ENCODE measurements around the gene SUGCT. TPM values are rescaled to one million over a fixed set of nuclear protein-coding genes. Genes with fewer than 3 reads are reported as not detected.

The SUGCT gene
- total RNA-seq, 2 donors from 2014 or later, result 3.3 to 15.2 TPM

- Histone ChIP-seq H3K4me3 (no peak overlapping the region), H3K36me3 (no peaks in the 10 kb centered on the region), H3K27me3 (replicated peaks; ENCODE audit: insufficient read depth) (no peaks in the 10 kb centered on the region), H3K27ac (peak overlapping the region; percentile 32 to 82), H3K9me3 (no peaks in the 10 kb centered on the region), H3K4me1 (ENCODE audit: control insufficient read depth in 1 of 2, low read depth in 2 of 2) (peaks cover 12 to 54% of the 10 kb centered on the region in 2 donors)
- TF ChIP-seq CTCF (IDR thresholded peaks at IDR 0.05), result no peak
- ATAC-seq (ENCODE audit: insufficient number of reproducible peaks, low FRiP score, low read depth) (no peak), DNase-seq (ENCODE audit: low spot score) (no peak)
Observed at GRCh38 chr7:40583667-40584444, 449.1 kb downstream of the SUGCT start.

- peak overlapping the region; percentile 32 to 82 for H3K27ac ChIP-seq
Observed at GRCh38 chr7:40584667-40585433, 450.0 kb downstream of the SUGCT start.

DNA sequence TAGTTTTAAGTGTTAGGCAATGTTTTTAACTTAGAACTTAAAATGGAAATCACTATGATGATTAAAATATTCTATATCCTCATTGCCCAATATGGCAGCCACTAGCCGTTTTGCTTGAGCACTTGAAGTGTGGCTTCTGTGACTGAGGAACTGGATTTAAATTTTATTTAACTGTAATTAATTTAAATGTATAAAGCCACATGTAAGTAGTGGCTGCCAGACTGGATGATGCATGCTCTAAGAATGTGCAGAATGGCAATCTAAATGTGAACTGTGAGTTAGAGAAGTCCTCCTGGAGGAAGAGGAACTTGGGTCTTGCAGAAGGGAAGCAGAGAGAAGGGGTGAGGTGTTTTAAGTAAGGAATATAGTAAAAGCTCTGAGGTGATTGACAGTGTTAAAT is 451.4 kb downstream of the SUGCT start:
- no peak for DNase-seq (ENCODE audit: low spot score)
- H3K36me3 ChIP-seq, result no peaks in the 10 kb centered on the region
- no peaks in the 10 kb centered on the region for H3K27me3 ChIP-seq (replicated peaks; ENCODE audit: insufficient read depth)
- no peak for ATAC-seq (ENCODE audit: insufficient number of reproducible peaks, low FRiP score, low read depth)
- H3K4me3 ChIP-seq, result no peak overlapping the region
- TF ChIP-seq CTCF (IDR thresholded peaks at IDR 0.05), result no peak
- peaks cover 12 to 34% of the 10 kb centered on the region in 2 donors for H3K4me1 ChIP-seq (ENCODE audit: control insufficient read depth in 1 of 2, low read depth in 2 of 2)
- peaks cover 7% of the 10 kb centered on the region for H3K9me3 ChIP-seq
- H3K27ac ChIP-seq, result peak overlapping the region in 1 of 2 donors; percentile 2

More at GRCh38 chr7:40584667-40585433, 450.0 kb downstream of the SUGCT start:
- Histone ChIP-seq H3K36me3 (no peaks in the 10 kb centered on the region), H3K27me3 (replicated peaks; ENCODE audit: insufficient read depth) (no peaks in the 10 kb centered on the region), H3K4me1 (ENCODE audit: control insufficient read depth in 1 of 2, low read depth in 2 of 2) (peaks cover 12 to 44% of the 10 kb centered on the region in 2 donors), H3K4me3 (no peak overlapping the region), H3K9me3 (no peaks in the 10 kb centered on the region)
- no peak for TF ChIP-seq CTCF (IDR thresholded peaks at IDR 0.05)
- no peak for ATAC-seq (ENCODE audit: insufficient number of reproducible peaks, low FRiP score, low read depth)
- no peak for DNase-seq (ENCODE audit: low spot score)

- Histone ChIP-seq H3K9me3 (peaks cover 7% of the 10 kb centered on the region), H3K4me3 (no peak overlapping the region), H3K4me1 (ENCODE audit: control insufficient read depth in 1 of 2, low read depth in 2 of 2) (peaks cover 8 to 22% of the 10 kb centered on the region in 2 donors), H3K27me3 (replicated peaks; ENCODE audit: insufficient read depth) (no peaks in the 10 kb centered on the region), H3K36me3 (no peaks in the 10 kb centered on the region), H3K27ac (no peak overlapping the region)
- DNase-seq (ENCODE audit: low spot score) (no peak), ATAC-seq (ENCODE audit: insufficient number of reproducible peaks, low FRiP score, low read depth) (no peak)
- no peak for TF ChIP-seq CTCF (IDR thresholded peaks at IDR 0.05)
Observed at GRCh38 chr7:40587419-40587818, 452.6 kb downstream of the SUGCT start.

GRCh38 chr7:40595129-40595528 is 460.3 kb downstream of the SUGCT start:
- Histone ChIP-seq H3K4me3 (no peak overlapping the region), H3K4me1 (ENCODE audit: control insufficient read depth in 1 of 2, low read depth in 2 of 2) (peaks cover 0 to 14% of the 10 kb centered on the region in 2 donors), H3K27me3 (replicated peaks; ENCODE audit: insufficient read depth) (no peaks in the 10 kb centered on the region), H3K9me3 (peaks cover 7% of the 10 kb centered on the region), H3K36me3 (no peaks in the 10 kb centered on the region), H3K27ac (peak overlapping the region in 1 of 2 donors; percentile 46)
- no peak for DNase-seq (ENCODE audit: low spot score)
- no peak for TF ChIP-seq CTCF (IDR thresholded peaks at IDR 0.05)
- no peak for ATAC-seq (ENCODE audit: insufficient number of reproducible peaks, low FRiP score, low read depth)

All from thoracic aorta (tissue), 2 donors.